ENCODE results near the gene ARHGAP24. TPM values are rescaled to one million over a fixed set of nuclear protein-coding genes. Genes with fewer than 3 reads are reported as not detected.

ARHGAP24 gene
- total RNA-seq, 1 donor from 2014 or later, result 61.1 TPM

DNA sequence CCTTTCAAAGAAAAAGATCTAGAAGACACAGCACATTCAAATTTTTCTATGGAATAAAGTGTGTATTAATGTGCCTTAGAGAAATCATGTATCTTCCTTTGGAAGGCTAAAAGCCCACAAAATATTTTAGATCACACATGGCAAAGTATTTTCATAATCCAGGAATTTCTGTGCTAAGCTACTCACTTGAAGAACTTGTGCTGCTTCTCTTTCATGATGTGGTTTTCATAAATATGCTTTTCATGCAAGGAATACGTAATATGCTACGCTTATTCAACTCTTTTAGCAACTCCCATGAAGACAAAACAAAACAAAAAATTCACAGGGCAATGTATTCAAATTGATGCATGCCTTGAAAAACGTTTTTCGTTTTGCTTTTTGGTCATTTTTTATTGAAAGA, 125.6 kb downstream of the ARHGAP24 start:
- no peak overlapping the region for H3K4me3 ChIP-seq (ENCODE audit: low read length in 3 of 3)
- H3K36me3 ChIP-seq (ENCODE audit: control insufficient read depth in 3 of 3, insufficient read depth in 3 of 3, low read length in 3 of 3), result no peaks in the 10 kb centered on the region
- H3K9me3 ChIP-seq (ENCODE audit: control insufficient read depth in 3 of 3, low read length in 3 of 3), result no peaks in the 10 kb centered on the region
- no peaks in the 10 kb centered on the region for H3K27me3 ChIP-seq (ENCODE audit: control insufficient read depth in 3 of 3, insufficient read depth in 3 of 3, low read length in 3 of 3)
- H3K27ac ChIP-seq (ENCODE audit: low read depth, low read length), result no peak overlapping the region
- no peak overlapping the region for H3K9ac ChIP-seq (ENCODE audit: low read depth in 1 of 3, low read length in 3 of 3)
- H3K4me1 ChIP-seq (ENCODE audit: control insufficient read depth in 3 of 3, insufficient read depth in 3 of 3, low read length in 3 of 3), result no peaks in the 10 kb centered on the region

DNA sequence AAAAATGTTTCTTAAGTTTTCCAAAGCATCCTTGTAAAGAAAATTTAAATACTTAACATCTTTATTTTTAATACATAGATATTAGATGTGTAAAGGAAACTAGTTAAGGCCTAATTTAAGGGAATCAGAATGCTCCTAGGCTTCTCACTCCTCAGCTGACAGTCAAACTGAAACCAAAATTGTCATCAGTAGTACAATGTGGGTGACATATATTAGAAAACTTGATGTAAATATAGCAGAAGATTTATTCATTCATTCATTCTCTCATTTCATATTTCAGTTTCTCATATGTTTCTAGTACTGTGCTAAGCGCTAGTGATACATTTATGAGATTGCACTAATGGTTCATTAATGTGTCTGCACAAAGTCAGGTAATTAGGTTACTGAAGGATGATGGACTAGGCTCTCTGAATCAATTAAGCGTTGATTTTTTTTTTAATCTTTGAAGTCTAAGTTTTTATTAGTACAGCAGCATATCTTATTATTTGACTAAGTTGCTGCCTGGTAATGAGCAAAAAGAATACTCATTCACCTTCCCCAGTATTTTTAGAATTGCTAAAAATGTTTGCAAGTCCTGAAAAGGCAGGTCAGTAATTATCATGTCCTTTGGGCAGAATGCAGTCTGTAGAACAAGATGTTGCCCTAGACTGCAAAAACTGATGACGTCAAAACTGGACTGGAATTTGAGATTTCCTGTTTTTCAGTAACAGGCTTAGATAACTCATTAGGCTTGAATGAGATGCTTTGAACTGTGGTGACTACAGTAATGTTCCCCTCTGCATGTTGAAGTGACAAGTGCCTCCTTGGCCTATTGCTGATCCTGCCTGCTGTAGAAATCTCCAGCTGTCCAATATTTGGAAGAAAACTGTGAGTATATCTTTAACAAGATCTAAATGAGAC, 128.7 kb downstream of the ARHGAP24 start:
- no peaks in the 10 kb centered on the region for H3K36me3 ChIP-seq (ENCODE audit: control insufficient read depth in 3 of 3, insufficient read depth in 3 of 3, low read length in 3 of 3)
- H3K9me3 ChIP-seq (ENCODE audit: control insufficient read depth in 3 of 3, low read length in 3 of 3), result no peaks in the 10 kb centered on the region
- H3K4me1 ChIP-seq (ENCODE audit: control insufficient read depth in 3 of 3, insufficient read depth in 3 of 3, low read length in 3 of 3), result no peaks in the 10 kb centered on the region
- H3K27ac ChIP-seq (ENCODE audit: low read depth, low read length), result no peak overlapping the region
- H3K27me3 ChIP-seq (ENCODE audit: control insufficient read depth in 3 of 3, insufficient read depth in 3 of 3, low read length in 3 of 3), result no peaks in the 10 kb centered on the region
- H3K4me3 ChIP-seq (ENCODE audit: low read length in 3 of 3), result no peak overlapping the region
- no peak overlapping the region for H3K9ac ChIP-seq (ENCODE audit: low read depth in 1 of 3, low read length in 3 of 3)

DNA sequence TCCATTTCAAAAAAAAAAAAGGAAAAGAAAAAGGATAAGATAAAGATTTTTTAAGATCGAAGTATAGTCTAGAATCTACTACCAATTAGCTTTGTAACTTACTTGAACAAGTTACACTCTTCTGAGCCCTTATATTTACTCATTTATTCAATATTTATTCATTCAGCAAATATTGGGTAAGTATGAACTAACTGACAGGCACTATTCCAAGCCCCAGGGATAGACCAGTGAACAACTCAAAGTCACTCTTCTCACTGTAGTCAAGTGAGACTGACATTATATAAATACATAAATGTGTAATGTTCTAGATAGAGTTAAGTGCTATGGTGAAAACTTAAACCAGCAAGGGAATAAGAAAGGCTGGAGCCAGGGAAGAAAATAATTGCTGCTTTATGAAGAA, 131.6 kb downstream of the ARHGAP24 start:
- no peaks in the 10 kb centered on the region for H3K9me3 ChIP-seq (ENCODE audit: control insufficient read depth in 3 of 3, low read length in 3 of 3)
- no peaks in the 10 kb centered on the region for H3K4me1 ChIP-seq (ENCODE audit: control insufficient read depth in 3 of 3, insufficient read depth in 3 of 3, low read length in 3 of 3)
- no peak overlapping the region for H3K27ac ChIP-seq (ENCODE audit: low read depth, low read length)
- H3K27me3 ChIP-seq (ENCODE audit: control insufficient read depth in 3 of 3, insufficient read depth in 3 of 3, low read length in 3 of 3), result no peaks in the 10 kb centered on the region
- no peaks in the 10 kb centered on the region for H3K36me3 ChIP-seq (ENCODE audit: control insufficient read depth in 3 of 3, insufficient read depth in 3 of 3, low read length in 3 of 3)
- H3K4me3 ChIP-seq (ENCODE audit: low read length in 3 of 3), result no peak overlapping the region
- no peak overlapping the region for H3K9ac ChIP-seq (ENCODE audit: low read depth in 1 of 3, low read length in 3 of 3)

DNA sequence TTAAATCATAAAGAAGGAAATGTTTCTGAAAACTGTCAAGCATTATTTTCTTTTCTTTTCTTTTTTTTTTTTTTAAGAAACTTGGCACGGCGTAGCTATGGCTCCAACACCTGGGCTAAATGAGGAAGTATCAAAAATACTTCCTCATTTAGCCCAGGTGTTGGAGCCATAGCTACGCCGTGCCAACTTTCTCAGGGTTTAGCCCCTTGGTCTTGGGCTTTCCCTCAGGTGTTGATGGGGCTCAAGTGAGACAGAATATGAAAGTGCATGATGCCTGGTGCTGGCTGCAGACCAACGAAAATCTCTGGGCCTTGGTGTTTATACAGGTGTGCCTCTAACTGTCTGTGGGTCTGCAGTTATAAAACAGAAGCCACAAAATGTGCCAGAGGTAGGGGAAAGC, 132.7 kb downstream of the ARHGAP24 start:
- Histone ChIP-seq H3K9ac (ENCODE audit: low read depth in 1 of 3, low read length in 3 of 3) (no peak overlapping the region), H3K27me3 (ENCODE audit: control insufficient read depth in 3 of 3, insufficient read depth in 3 of 3, low read length in 3 of 3) (no peaks in the 10 kb centered on the region), H3K9me3 (ENCODE audit: control insufficient read depth in 3 of 3, low read length in 3 of 3) (no peaks in the 10 kb centered on the region)

DNA sequence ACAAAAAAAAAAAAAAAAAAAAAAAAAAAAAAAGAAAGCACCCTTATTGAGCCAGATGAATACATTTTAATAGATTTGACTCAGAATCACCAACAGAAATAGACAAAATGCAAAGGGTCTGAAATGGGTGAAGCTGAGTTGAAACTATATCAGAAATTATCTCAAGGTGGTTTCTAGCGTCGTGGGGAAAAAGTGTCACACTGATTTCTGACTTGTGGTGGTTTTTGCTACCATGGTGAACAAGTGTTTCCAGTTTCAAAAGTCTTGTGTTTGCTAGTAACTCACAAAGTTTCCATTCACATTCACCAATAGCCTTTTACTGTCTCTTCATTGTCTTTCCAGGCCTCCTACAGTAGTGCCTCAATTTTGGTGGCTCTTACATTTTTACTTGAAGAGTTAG, 135.5 kb downstream of the ARHGAP24 start:
- Histone ChIP-seq H3K4me1 (ENCODE audit: control insufficient read depth in 3 of 3, insufficient read depth in 3 of 3, low read length in 3 of 3) (no peaks in the 10 kb centered on the region), H3K4me3 (ENCODE audit: low read length in 3 of 3) (no peak overlapping the region)

More for the DNA sequence above, 132.7 kb downstream of the ARHGAP24 start:
- Histone ChIP-seq H3K4me1 (ENCODE audit: control insufficient read depth in 3 of 3, insufficient read depth in 3 of 3, low read length in 3 of 3) (no peaks in the 10 kb centered on the region), H3K36me3 (ENCODE audit: control insufficient read depth in 3 of 3, insufficient read depth in 3 of 3, low read length in 3 of 3) (no peaks in the 10 kb centered on the region), H3K27ac (ENCODE audit: low read depth, low read length) (no peak overlapping the region), H3K4me3 (ENCODE audit: low read length in 3 of 3) (no peak overlapping the region)

DNA sequence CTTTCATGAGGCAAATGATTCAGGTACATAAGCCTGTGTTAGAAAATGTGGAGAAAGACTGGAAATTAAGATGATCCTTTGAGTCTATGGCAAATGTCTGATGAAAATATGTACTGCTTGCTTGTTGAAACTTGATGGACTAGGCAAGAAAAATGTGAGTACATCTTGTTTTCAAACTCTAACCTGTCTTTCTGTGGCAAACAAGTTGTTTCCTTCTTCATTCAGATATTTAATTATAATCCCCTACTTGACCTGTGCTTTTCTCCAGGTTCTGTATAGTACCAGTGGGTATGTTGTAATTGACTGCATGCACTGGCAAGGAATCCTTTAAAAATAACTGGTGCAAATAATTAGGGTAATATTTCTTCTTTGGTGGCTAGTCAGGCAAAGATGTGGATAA, 136.7 kb downstream of the ARHGAP24 start:
- Histone ChIP-seq H3K27ac (ENCODE audit: low read depth, low read length) (no peak overlapping the region), H3K36me3 (ENCODE audit: control insufficient read depth in 3 of 3, insufficient read depth in 3 of 3, low read length in 3 of 3) (no peaks in the 10 kb centered on the region), H3K4me1 (ENCODE audit: control insufficient read depth in 3 of 3, insufficient read depth in 3 of 3, low read length in 3 of 3) (no peaks in the 10 kb centered on the region), H3K4me3 (ENCODE audit: low read length in 3 of 3) (no peak overlapping the region), H3K27me3 (ENCODE audit: control insufficient read depth in 3 of 3, insufficient read depth in 3 of 3, low read length in 3 of 3) (no peaks in the 10 kb centered on the region), H3K9me3 (ENCODE audit: control insufficient read depth in 3 of 3, low read length in 3 of 3) (no peaks in the 10 kb centered on the region), H3K9ac (ENCODE audit: low read depth in 1 of 3, low read length in 3 of 3) (no peak overlapping the region)

More for the DNA sequence above, 135.5 kb downstream of the ARHGAP24 start:
- H3K9me3 ChIP-seq (ENCODE audit: control insufficient read depth in 3 of 3, low read length in 3 of 3), result no peaks in the 10 kb centered on the region
- H3K9ac ChIP-seq (ENCODE audit: low read depth in 1 of 3, low read length in 3 of 3), result no peak overlapping the region
- H3K36me3 ChIP-seq (ENCODE audit: control insufficient read depth in 3 of 3, insufficient read depth in 3 of 3, low read length in 3 of 3), result no peaks in the 10 kb centered on the region
- no peaks in the 10 kb centered on the region for H3K27me3 ChIP-seq (ENCODE audit: control insufficient read depth in 3 of 3, insufficient read depth in 3 of 3, low read length in 3 of 3)
- H3K27ac ChIP-seq (ENCODE audit: low read depth, low read length), result no peak overlapping the region

DNA sequence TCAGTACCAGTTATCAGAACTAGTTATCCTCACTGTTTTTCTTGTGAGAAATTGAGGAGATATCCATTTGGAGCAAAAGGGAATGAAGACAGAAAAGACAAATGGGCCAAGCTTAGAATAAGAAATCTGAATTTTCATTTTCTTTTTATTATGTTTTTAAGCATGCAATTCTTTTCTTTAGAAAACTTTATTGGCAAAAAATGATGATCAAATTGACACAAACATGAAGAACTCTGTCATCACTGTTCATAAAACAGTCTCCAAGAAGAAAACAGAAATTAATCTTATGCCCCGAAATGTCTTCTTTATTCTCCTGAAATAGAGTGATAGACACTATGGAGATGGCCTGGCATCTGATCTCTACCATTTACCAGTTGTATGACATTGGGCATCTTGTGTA, 139.0 kb downstream of the ARHGAP24 start:
- Histone ChIP-seq H3K9ac (ENCODE audit: low read depth in 1 of 3, low read length in 3 of 3) (no peak overlapping the region), H3K4me1 (ENCODE audit: control insufficient read depth in 3 of 3, insufficient read depth in 3 of 3, low read length in 3 of 3) (no peaks in the 10 kb centered on the region), H3K9me3 (ENCODE audit: control insufficient read depth in 3 of 3, low read length in 3 of 3) (no peaks in the 10 kb centered on the region)

DNA sequence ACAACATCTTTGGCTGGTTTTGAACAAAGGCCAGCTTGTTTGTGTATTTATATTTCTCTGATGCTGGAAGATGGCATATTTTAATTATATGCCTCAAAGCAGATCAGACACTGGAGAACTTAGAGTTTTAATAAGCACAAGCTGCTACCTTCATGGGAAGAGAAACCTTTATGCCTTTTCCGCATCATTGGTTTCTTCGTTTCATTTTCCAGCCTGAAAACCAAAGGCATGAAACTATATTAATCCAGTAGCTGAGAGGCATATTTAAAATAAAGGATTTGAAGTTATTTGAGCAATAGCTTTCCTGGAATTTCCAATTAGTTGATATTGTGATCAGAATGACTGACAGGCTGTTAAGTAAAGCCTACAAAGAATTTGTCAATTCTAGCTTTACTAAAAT, 141.0 kb downstream of the ARHGAP24 start:
- Histone ChIP-seq H3K9me3 (ENCODE audit: control insufficient read depth in 3 of 3, low read length in 3 of 3) (no peaks in the 10 kb centered on the region), H3K4me1 (ENCODE audit: control insufficient read depth in 3 of 3, insufficient read depth in 3 of 3, low read length in 3 of 3) (no peaks in the 10 kb centered on the region), H3K27me3 (ENCODE audit: control insufficient read depth in 3 of 3, insufficient read depth in 3 of 3, low read length in 3 of 3) (no peaks in the 10 kb centered on the region), H3K27ac (ENCODE audit: low read depth, low read length) (no peak overlapping the region), H3K9ac (ENCODE audit: low read depth in 1 of 3, low read length in 3 of 3) (no peak overlapping the region), H3K36me3 (ENCODE audit: control insufficient read depth in 3 of 3, insufficient read depth in 3 of 3, low read length in 3 of 3) (no peaks in the 10 kb centered on the region), H3K4me3 (ENCODE audit: low read length in 3 of 3) (no peak overlapping the region)

More for the DNA sequence above, 139.0 kb downstream of the ARHGAP24 start:
- no peak overlapping the region for H3K27ac ChIP-seq (ENCODE audit: low read depth, low read length)
- H3K27me3 ChIP-seq (ENCODE audit: control insufficient read depth in 3 of 3, insufficient read depth in 3 of 3, low read length in 3 of 3), result no peaks in the 10 kb centered on the region
- H3K4me3 ChIP-seq (ENCODE audit: low read length in 3 of 3), result no peak overlapping the region
- no peaks in the 10 kb centered on the region for H3K36me3 ChIP-seq (ENCODE audit: control insufficient read depth in 3 of 3, insufficient read depth in 3 of 3, low read length in 3 of 3)

DNA sequence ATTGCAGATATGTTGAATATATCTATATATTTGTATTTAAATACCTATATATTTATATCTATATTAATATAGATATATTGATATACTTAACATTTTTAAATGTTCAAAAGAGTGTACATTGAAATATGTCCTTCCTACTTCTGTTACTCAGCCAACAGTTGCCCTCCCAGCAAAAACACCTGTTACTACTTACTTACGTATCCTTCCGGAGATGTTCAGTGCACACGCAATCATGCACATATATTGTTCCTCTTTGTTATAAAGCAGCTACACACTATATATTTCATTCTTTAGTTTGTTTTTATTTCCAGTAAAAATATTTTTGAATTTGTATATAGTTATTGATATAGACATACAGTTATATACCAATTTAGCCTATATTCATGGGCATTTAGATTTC, 142.3 kb downstream of the ARHGAP24 start:
- H3K4me3 ChIP-seq (ENCODE audit: low read length in 3 of 3), result no peak overlapping the region
- H3K9ac ChIP-seq (ENCODE audit: low read depth in 1 of 3, low read length in 3 of 3), result no peak overlapping the region
- H3K27me3 ChIP-seq (ENCODE audit: control insufficient read depth in 3 of 3, insufficient read depth in 3 of 3, low read length in 3 of 3), result no peaks in the 10 kb centered on the region
- no peaks in the 10 kb centered on the region for H3K9me3 ChIP-seq (ENCODE audit: control insufficient read depth in 3 of 3, low read length in 3 of 3)
- H3K4me1 ChIP-seq (ENCODE audit: control insufficient read depth in 3 of 3, insufficient read depth in 3 of 3, low read length in 3 of 3), result no peaks in the 10 kb centered on the region
- H3K36me3 ChIP-seq (ENCODE audit: control insufficient read depth in 3 of 3, insufficient read depth in 3 of 3, low read length in 3 of 3), result no peaks in the 10 kb centered on the region
- H3K27ac ChIP-seq (ENCODE audit: low read depth, low read length), result no peak overlapping the region

DNA sequence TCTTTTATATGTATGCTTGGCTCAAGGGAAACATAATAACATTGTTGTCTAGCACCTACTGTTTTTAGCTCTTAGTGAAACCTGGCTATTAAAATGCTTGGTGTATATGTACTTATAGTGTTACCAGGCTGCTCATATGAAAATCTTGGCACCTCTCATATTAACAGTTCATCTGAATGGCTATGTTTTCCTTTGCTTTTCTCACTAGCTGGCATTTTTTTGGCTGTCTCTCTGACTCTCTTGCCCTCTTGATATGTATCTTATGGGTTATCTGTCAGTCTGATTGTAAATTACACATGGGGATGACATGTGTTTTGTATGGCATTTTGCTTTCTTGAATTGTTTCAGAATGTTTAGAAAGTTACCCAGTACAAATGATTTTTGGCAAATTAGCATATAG, 158.0 kb downstream of the ARHGAP24 start:
- Histone ChIP-seq H3K4me3 (ENCODE audit: low read length in 3 of 3) (no peak overlapping the region), H3K27ac (ENCODE audit: low read depth, low read length) (no peak overlapping the region), H3K4me1 (ENCODE audit: control insufficient read depth in 3 of 3, insufficient read depth in 3 of 3, low read length in 3 of 3) (no peaks in the 10 kb centered on the region), H3K36me3 (ENCODE audit: control insufficient read depth in 3 of 3, insufficient read depth in 3 of 3, low read length in 3 of 3) (no peaks in the 10 kb centered on the region), H3K9ac (ENCODE audit: low read depth in 1 of 3, low read length in 3 of 3) (no peak overlapping the region), H3K27me3 (ENCODE audit: control insufficient read depth in 3 of 3, insufficient read depth in 3 of 3, low read length in 3 of 3) (no peaks in the 10 kb centered on the region), H3K9me3 (ENCODE audit: control insufficient read depth in 3 of 3, low read length in 3 of 3) (peaks cover 0 to 3% (median 2%) of the 10 kb centered on the region in 3 donors)
